ENCODE measurements around the gene FAM168A. TPM values are rescaled to one million over a fixed set of nuclear protein-coding genes. Genes with fewer than 3 reads are reported as not detected.

The FAM168A gene
- total and polyA plus RNA-seq, 10 donors, result 2.7 to 33.2 (median 22.7) TPM

DNA sequence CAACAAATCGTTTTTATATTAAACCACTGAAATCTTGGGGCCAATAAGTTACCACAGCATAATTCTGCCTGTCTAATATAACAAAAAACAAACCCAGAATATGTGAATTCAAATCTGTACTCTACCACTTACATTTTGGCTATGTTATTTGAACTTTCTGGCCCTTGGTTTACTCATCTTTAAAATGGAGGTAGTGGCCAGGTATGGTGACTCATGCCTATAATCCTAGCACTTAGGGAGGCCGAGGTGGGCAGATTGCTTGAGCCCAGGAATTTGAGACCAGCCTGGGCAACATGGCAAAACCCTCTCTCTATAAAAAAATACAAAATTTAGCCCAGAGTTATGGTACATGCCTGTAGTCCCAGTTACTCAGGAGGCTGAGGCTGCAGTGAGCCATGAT lies 84.2 kb downstream of the FAM168A start:
- Histone ChIP-seq H3K36me3 (peaks cover 0 to 3% (median 0%) of the 10 kb centered on the region in 6 donors), H3K4me1 (peaks cover 0 to 8% (median 7%) of the 10 kb centered on the region in 6 donors), H3K27me3 (replicated peaks in 1 of 7) (no peaks in the 10 kb centered on the region), H3K9me3 (no peaks in the 10 kb centered on the region), H3K27ac (no peak overlapping the region), H3K4me3 (no peak overlapping the region)
- WGBS, 5 donors, result 84 to 94% (median 88%) methylated on average over 2 of the region's 2 CpGs
- no peak for TF ChIP-seq POLR2AphosphoS5 (IDR thresholded peaks at IDR 0.05)
- intact Hi-C loops (cut with DNase I; ENCODE audit: low total_unique reads), result no loop called here
- DNase-seq, result no peak

DNA sequence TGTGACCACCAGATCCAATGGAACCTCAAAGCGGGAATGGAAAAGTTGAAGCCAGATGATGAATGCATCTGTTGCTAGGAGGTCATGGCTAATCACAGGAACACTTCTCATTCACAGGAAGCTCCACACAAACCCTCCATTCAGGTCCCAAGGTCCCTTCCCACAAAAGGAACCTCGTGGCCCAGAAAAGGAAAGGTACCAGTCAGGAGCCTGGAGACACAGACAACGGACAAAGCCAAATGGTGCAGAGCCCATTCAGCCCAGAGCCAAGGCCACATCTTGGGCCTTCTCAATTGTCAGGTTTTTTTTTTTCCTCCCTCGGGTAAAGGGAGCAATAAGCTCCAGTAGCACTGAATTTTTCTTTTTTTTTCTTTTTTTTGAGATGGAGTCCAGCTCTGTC lies 87.0 kb downstream of the FAM168A start:
- Histone ChIP-seq H3K4me3 (no peak overlapping the region), H3K9me3 (no peaks in the 10 kb centered on the region), H3K36me3 (peaks cover 0 to 3% (median 0%) of the 10 kb centered on the region in 6 donors), H3K27me3 (replicated peaks in 1 of 7) (no peaks in the 10 kb centered on the region), H3K4me1 (peaks cover 0 to 8% (median 7%) of the 10 kb centered on the region in 6 donors), H3K27ac (peak overlapping the region in 4 of 8 donors; percentile 8 to 31 (median 16))
- TF ChIP-seq POLR2A (IDR thresholded peaks at IDR 0.05), result no peak
- TF ChIP-seq POLR2AphosphoS5 (IDR thresholded peaks at IDR 0.05), result no peak
- TF ChIP-seq, protein P1, sequence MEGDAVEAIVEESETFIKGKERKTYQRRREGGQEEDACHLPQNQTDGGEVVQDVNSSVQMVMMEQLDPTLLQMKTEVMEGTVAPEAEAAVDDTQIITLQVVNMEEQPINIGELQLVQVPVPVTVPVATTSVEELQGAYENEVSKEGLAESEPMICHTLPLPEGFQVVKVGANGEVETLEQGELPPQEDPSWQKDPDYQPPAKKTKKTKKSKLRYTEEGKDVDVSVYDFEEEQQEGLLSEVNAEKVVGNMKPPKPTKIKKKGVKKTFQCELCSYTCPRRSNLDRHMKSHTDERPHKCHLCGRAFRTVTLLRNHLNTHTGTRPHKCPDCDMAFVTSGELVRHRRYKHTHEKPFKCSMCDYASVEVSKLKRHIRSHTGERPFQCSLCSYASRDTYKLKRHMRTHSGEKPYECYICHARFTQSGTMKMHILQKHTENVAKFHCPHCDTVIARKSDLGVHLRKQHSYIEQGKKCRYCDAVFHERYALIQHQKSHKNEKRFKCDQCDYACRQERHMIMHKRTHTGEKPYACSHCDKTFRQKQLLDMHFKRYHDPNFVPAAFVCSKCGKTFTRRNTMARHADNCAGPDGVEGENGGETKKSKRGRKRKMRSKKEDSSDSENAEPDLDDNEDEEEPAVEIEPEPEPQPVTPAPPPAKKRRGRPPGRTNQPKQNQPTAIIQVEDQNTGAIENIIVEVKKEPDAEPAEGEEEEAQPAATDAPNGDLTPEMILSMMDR (IDR thresholded peaks at IDR 0.05 in 8 of 11, conservative IDR thresholded peaks at IDR 0.05 in 3 of 11), result no peak
- DNase-seq, result no peak
- intact Hi-C loops (cut with DNase I; ENCODE audit: low total_unique reads), result no loop called here
- WGBS, 5 donors, result 63 to 78% (median 75%) methylated on average over 4 of the region's 4 CpGs

DNA sequence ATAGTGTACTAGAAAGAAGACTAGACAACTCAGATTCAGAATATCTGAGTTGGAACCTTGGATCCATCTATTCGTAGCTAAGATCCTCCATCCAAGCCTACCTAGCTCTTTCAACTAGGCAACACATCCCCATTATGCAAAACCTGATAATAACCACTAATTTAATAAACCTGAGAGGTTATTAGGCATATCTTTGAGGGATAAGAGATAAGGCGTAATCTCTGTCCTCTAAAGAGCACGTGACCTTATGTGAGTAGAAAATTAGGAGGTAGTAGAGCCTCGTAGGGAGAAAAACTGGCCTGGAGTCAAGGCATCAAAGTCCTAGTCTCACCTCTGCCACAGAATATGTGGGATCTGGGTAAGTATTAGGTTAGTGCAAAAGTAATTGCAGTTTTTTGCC lies 87.8 kb downstream of the FAM168A start:
- H3K4me3 ChIP-seq, result no peak overlapping the region
- TF ChIP-seq, protein P1 (IDR thresholded peaks at IDR 0.05 in 8 of 11, conservative IDR thresholded peaks at IDR 0.05 in 3 of 11), result no peak
- no peak for TF ChIP-seq POLR2AphosphoS5 (IDR thresholded peaks at IDR 0.05)
- no peak for TF ChIP-seq POLR2A (IDR thresholded peaks at IDR 0.05)
- H3K27ac ChIP-seq, result no peak overlapping the region
- H3K9me3 ChIP-seq, result no peaks in the 10 kb centered on the region
- no peak for DNase-seq
- peaks cover 0 to 8% (median 7%) of the 10 kb centered on the region in 6 donors for H3K4me1 ChIP-seq
- intact Hi-C loops (cut with DNase I; ENCODE audit: low total_unique reads), result no loop called here
- peaks cover 0 to 3% (median 0%) of the 10 kb centered on the region in 6 donors for H3K36me3 ChIP-seq
- no peaks in the 10 kb centered on the region for H3K27me3 ChIP-seq (replicated peaks in 1 of 7)
- 82 to 88% (median 86%) methylated on average over 4 of the region's 4 CpGs for WGBS, 5 donors

DNA sequence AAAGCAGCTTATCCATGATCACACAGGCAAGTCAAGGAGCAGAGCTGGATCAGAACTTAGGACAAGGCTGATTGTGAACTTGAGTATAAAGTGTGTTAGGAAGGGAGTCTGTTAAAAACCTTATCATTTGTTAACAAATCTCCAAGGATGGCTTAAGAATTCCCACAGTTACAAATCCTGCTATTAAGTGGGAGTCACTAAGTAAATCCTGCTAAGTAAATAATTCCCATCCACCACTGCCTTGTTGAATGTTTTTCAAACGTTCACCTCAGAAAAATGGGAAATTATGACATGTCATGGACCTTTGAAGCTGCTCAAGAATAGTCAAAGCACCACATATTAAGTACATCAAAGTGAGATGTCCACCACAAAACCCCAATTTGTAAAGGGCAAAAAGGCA lies 88.7 kb downstream of the FAM168A start:
- TF ChIP-seq POLR2AphosphoS5 (IDR thresholded peaks at IDR 0.05), result no peak
- no peak for TF ChIP-seq POLR2A (IDR thresholded peaks at IDR 0.05)
- TF ChIP-seq, protein P1 (IDR thresholded peaks at IDR 0.05 in 8 of 11, conservative IDR thresholded peaks at IDR 0.05 in 3 of 11), result no peak
- Histone ChIP-seq H3K27ac (no peak overlapping the region), H3K4me3 (no peak overlapping the region), H3K27me3 (replicated peaks in 1 of 7) (no peaks in the 10 kb centered on the region), H3K4me1 (peaks cover 0 to 8% (median 7%) of the 10 kb centered on the region in 6 donors), H3K36me3 (peaks cover 0 to 7% (median 0%) of the 10 kb centered on the region in 6 donors), H3K9me3 (peaks cover 0 to 9% (median 1%) of the 10 kb centered on the region in 8 donors)
- intact Hi-C loops (cut with DNase I; ENCODE audit: low total_unique reads), result no loop called here
- 60 to 70% (median 65%) methylated on average over 1 of the region's 1 CpG for WGBS, 5 donors
- no peak for DNase-seq

Measured in spleen (tissue), 11 donors.